NCI-H146 (cell line): ENCODE data around the gene NIPAL4.
"Not testable (repeated sequence)": the region's sequence is repeated elsewhere in the genome, so short reads cannot be mapped to it uniquely, and the experiment has no call there.

Experiments used
- DNase-seq: peaks from one replicate; lab custom pipeline; 2025; lab: John Stamatoyannopoulos, UW

NIPAL4 gene

GRCh38 chr5:157463621-157464518 is 3.9 kb downstream of the NIPAL4 start:
- no peak for DNase-seq

- no peak for DNase-seq
Observed at GRCh38 chr5:157464519-157465171, 4.6 kb downstream of the NIPAL4 start.

DNA sequence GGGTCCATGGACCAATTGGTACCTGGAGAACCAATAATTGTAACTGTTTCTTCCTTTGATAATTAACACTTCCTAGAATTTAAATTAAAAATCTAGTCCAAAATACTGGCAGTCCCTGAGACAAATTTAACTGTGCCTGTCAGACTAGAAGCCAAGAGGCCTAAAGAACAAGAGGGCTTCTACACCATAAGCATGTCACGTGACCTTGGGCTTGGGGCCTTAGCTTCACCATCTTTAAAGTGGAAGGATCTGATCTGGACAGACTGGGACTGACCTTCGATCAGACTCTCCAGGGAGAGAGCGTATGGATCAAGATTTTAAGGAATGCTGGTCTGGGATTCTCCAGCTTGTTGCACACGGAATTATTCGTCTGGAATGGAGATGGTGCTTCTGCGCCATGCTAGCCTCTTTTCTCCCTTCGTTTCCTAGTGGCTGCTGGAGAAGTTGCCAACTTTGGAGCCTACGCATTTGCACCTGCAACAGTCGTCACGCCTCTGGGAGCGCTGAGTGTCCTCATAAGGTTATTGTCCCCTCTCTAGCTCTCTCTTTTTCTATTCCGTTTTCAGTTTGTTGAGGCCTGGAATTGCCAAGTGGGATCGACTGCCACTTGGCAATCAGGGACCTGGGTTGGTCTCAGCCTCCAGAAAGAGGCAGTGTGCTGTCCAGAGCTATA is 8.4 kb downstream of the NIPAL4 start:
- no peak for DNase-seq

GRCh38 chr5:157469073-157469472 is 9.1 kb downstream of the NIPAL4 start:
- DNase-seq = no peak

DNA sequence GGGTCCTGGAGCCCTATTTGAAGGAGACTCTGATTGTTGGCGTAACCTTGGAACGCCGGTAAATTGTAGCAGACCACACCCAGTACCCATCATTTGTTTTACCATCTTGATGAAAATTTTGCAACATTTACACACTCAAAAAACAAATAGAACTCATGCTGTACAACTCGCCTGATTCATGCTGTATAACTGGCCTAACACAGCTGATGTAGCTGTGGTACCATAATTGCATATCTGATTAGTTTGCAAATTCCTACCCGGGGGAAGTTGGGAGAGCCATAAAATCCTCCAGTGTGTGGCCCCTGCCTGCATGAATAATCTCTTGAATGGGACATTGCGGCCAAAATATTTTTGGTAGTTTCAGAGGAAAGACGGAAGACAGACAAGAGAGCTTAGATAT is 9.7 kb downstream of the NIPAL4 start:
- no peak for DNase-seq

DNA sequence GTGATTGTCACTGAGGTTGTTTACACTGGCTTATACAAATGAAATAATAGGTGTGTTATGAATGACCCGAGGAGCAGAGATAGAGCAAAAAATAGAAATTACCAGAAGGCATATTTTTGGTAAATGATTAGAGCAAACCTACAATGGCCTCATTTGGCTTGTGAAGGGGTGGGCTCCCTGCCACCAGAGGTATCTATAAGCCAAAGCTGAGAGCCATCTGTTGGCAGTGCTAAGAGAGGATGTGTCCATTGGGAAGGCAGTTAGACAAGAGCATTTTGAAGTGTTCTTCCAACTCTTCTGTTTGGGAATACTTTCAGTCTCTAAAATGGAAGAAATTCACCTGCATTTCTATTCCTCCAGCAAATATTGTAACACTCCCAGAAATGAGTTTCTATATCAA is 10.6 kb downstream of the NIPAL4 start:
- DNase-seq = no peak

DNA sequence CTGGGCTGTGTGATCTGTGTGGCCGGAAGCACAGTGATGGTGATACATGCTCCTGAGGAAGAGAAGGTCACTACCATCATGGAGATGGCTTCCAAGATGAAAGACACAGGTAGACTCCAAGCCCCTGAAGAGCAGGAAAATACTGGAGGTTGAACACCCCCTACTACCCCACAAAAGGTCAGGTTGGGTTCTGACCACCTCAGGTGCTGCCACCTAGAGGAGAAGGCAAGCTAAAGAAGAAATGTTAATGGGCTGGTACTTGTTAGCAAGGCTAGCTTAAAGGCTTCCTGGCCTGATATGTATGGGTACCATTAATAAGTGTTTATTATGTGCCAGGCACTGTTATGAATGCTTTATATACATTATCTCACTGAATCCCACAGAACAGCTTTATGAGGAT is 11.7 kb downstream of the NIPAL4 start:
- DNase-seq = no peak

DNA sequence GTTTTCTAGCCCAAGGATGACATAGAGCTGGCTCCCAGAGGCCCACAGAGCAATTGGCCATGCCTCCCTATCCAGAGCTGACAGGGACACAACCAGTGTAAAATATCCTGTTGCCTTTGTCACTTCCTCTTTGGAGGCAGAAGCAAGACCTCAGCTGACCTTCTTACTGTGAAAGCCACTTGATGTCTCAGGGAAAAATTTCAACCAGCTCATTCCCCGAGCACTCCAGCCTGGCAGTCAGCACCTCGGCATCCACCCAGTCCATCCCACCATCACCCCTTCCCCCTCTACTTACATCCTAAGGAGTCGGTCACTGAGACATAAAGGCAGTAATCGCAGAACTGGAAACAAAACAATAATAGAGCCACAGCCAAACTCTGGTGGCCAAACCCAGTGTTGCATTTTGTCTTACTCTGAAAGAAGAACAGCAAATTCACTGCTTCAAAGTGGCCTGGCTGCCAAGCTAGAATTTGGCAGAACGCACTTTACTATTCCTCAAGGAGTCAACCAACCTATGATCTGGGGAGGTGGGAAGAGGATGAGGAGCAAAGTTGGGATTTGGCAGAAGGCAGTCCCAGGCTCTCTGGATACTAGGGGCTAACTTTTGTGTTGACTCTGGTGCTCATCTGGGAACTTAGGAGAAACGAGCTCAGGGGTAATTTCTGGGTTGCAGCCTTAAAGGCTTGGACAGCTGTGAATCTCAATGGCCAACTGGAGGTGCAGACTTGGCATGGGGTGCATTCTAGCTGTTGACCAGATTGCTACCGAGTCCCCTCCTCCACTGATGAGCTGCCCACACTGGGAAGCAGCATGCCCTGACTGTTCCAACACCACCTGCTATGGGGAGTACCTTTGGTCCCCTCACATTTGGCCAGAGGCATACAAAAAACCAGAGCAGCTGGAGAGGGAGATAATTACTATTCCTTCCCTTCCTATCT is 13.6 kb downstream of the NIPAL4 start:
- no peak for DNase-seq

GRCh38 chr5:157475432-157475831 is 15.4 kb downstream of the NIPAL4 start:
- no peak for DNase-seq

DNA sequence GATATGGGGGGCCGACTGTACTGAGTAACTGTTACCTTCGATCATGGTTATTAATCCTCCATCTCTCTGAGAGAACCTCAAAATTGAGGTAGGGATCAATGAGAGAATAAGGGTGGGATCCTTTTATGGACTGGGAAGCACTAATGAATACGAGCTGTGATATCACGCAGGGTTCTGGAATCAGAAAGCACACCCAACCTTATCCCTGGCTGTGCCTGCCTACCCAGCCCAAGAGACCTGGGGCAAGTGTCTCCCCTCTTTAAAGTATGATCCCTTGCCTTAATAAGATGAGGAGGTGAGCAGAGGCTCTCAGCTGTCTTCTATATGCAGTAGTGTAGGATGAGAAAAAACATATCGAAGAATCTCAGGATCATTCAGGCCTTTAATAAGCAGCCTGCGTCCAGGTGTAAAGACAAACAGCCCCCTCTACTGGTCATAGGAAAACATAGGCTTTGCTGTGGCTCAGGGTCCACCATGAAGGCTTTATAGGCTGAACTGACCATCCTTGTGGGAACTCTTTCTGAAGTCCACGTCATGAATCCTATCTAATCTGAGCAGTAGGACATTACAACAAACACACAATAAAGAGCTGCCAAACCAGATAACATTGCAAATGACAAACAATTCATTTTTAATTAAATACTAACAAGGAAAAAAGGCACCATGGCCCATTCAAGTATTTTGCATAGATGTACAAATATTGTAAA is 16.8 kb downstream of the NIPAL4 start:
- peak; percentile 45 for DNase-seq

GRCh38 chr5:157477814-157478494 is 17.9 kb downstream of the NIPAL4 start:
- DNase-seq = no peak

DNA sequence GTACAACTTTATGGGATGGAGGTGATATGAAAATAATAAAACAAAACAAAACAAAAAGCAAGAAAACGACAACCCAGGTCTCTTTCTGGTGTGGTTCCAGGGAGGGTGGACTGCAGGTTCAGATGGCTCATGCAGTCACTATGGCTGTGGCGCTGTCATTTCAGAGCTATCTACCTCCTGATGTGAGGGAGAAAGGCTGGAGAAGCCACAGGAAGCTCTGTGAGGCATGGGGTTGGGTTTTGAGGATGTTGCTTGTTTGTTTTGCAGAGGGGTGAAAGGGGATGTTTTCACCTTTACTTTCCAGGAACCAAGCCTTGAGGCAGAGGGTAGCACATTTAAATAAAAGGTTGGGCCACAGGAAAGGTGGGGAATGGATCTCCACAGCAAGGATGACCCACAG is 18.7 kb downstream of the NIPAL4 start:
- DNase-seq = no peak

- no peak for DNase-seq
Observed at GRCh38 chr5:157479166-157479565, 19.2 kb downstream of the NIPAL4 start.

GRCh38 chr5:157479612-157480510 is 19.8 kb downstream of the NIPAL4 start:
- no peak for DNase-seq

DNA sequence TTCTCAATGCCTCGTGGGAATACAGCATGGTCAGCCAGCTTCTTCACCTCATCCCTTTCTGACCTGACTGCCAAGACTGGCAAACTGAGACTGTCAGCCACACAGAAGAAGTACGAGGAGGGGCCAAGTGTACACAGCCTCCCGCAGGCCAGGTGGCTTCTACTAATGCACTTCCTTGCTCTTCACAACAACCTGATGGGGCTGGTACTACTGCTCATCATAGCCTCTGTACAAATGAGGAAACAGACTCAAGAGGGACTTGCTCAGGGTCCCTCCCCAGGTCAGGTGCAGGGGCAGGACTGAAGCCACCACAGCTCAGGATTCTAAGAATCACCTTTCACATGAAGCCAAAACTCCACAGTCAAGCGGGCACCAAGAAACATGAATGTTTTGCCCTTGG is 21.3 kb downstream of the NIPAL4 start:
- DNase-seq = no peak

DNA sequence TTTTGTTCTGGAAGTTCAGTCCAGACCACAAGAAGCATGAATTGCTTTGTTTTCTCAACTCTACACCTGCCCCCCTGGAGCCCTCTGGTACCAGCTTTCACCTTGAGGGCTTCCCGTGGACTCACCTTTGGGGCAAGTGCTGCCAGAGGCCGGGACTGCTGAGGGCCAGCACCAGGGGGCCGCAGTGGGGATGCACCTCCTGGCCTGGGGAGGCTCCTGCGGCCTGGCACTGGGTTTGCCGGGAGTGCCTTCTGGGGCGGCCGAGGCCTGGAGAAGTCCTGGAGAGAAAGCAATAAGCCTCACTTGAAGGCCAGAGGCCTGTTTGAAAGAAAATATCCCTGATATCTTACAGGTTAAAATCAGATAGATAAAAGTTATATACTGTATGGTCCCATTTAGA is 21.7 kb downstream of the NIPAL4 start:
- no peak for DNase-seq

GRCh38 chr5:157482702-157483101 is 22.7 kb downstream of the NIPAL4 start:
- not testable (repeated sequence) for DNase-seq

GRCh38 chr5:157484768-157485167 is 24.8 kb downstream of the NIPAL4 start:
- DNase-seq = no peak

DNA sequence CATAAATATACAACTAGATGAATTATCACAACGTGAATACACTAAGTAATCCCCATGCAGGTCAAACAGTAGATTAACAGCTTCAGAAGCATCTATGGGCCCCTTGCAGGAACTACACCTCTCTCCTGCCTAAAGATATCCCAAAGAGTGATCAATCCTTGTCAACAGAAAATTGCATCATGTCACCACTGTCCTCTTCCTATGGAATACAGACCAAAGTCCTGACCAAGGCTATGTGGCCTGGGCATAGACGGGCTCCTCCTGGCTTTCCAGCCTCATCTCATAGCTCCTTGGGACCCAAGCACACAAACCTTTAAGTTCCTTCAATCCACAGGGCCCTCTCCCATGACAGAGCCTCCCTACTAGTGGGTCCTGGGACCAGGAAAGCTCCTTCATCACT is 25.3 kb downstream of the NIPAL4 start:
- no peak for DNase-seq

GRCh38 chr5:157485811-157486210 is 25.8 kb downstream of the NIPAL4 start:
- DNase-seq = no peak
